K562 (cell line): ENCODE results near the gene KCNJ9. TPM values are rescaled to one million over a fixed set of nuclear protein-coding genes. Genes with fewer than 3 reads are reported as not detected.

Source experiments
- ATAC-seq: fragments of 200-7000 bp; cut with Tn5 transposase; 3 replicates; pipeline ENCODE4 v1.9.1; 2020; ENCODE audit warnings: moderate library complexity
- BruUV-seq: library from RNA; stranded (reverse); fragments of 400-500 nt; replicated peaks from 2 replicates; lab custom pipeline; 2021; lab: Mats Ljungman, UMichigan
- CTCF ChIA-PET: fragments of 300-600 bp; formaldehyde crosslinking; extraction: SDS; loops from one replicate; lab custom pipeline; 2021; ENCODE audit warnings: low intra/inter-chr PET ratio; lab: Yijun Ruan, JAX
- POLR2A ChIA-PET: fragments of 300-600, 350-650 bp; sonication (Branson Sonifier 250); formaldehyde crosslinking; extraction: SDS; loops from one replicate; lab custom pipeline; 2021; ENCODE audit warnings: antibody characterized with exemption, inconsistent platforms; lab: Yijun Ruan, JAX
- DNase-seq, 4 experiments: peaks; one replicate each; pipeline versions ENCODE4 v3.0.0 to v3.0.0-alpha.2; 2011 to 2018; ENCODE audit warnings: low spot score in 3 of 4, mixed read lengths in 3 of 4; ENCODE audit errors: extremely low read depth in 1 of 4
- FAIRE-seq: peaks from 2 replicates; lab custom pipeline; 2011; peaks lifted over from hg19 to GRCh38; lab: Jason Lieb, UNC
- H2AFZ ChIP-seq: 2 replicates; pipeline ENCODE4 v1.6.0; 2011; ENCODE audit warnings: low read depth, low read length, control low read depth, inconsistent platforms
- H3K27ac ChIP-seq: fragments of 200-600 bp; 3 replicates; pipeline ENCODE4 v1.8.0; 2011; ENCODE audit warnings: low read depth, mild to moderate bottlenecking, control low read depth, inconsistent platforms, low read length, moderate library complexity, mixed read lengths; ENCODE audit errors: extremely low read depth
- H3K27me3 ChIP-seq, 2 experiments: fragments of 300-600 bp in 1 of 2; 2 replicates in 1 of 2; 3 replicates in 1 of 2; pipeline versions ENCODE4 v1.6.0 to v1.8.0; 2011; ENCODE audit warnings: inconsistent platforms in 2 of 2, low read length in 2 of 2, mild to moderate bottlenecking in 1 of 2, mixed read lengths in 1 of 2, moderate library complexity in 1 of 2; ENCODE audit not compliant: control insufficient read depth in 2 of 2, insufficient read depth in 2 of 2
- H3K36me3 ChIP-seq: fragments of 300-600 bp; 3 replicates; pipeline ENCODE4 v1.8.0; 2011; ENCODE audit warnings: mild to moderate bottlenecking, low read length, inconsistent platforms; ENCODE audit not compliant: control insufficient read depth, insufficient read depth
- H3K4me1 ChIP-seq, 2 experiments: fragments of 200-600 bp in 1 of 2; replicated peaks in 1 of 2; 2 replicates in 1 of 2; 3 replicates in 1 of 2; pipeline versions ENCODE4 v1.5.1 to v1.8.0; 2011; ENCODE audit warnings: inconsistent platforms in 2 of 2, low read length in 2 of 2, mild to moderate bottlenecking in 1 of 2, mixed read lengths in 1 of 2, moderate library complexity in 1 of 2; ENCODE audit not compliant: control insufficient read depth in 2 of 2, insufficient read depth in 2 of 2
- H3K4me2 ChIP-seq: 2 replicates; pipeline ENCODE4 v1.6.1; 2011; ENCODE audit warnings: low read length, control low read depth, inconsistent platforms, mixed read lengths; ENCODE audit not compliant: insufficient read depth
- H3K4me3 ChIP-seq: fragments of 200-600 bp; sonication (generic), shearing (Covaris generic); 2 replicates; pipeline ENCODE4 v1.5.1; 2016; ENCODE audit warnings: control low read depth, inconsistent platforms
- H3K79me2 ChIP-seq: fragments of 200-600 bp; 3 replicates; pipeline ENCODE4 v1.8.0; 2011; ENCODE audit warnings: low read length, inconsistent platforms; ENCODE audit not compliant: control insufficient read depth, insufficient read depth
- H3K9ac ChIP-seq, 2 experiments: 2 replicates each; pipeline versions ENCODE4 v1.6.0 to v1.6.1; 2011; ENCODE audit warnings: low read depth in 2 of 2, low read length in 2 of 2, control low read depth in 1 of 2, inconsistent platforms in 1 of 2, mild to moderate bottlenecking in 1 of 2, mixed read lengths in 1 of 2; ENCODE audit not compliant: insufficient read depth in 1 of 2
- H3K9me1 ChIP-seq: one replicate; pipeline ENCODE4 v1.6.0; 2011; ENCODE audit warnings: inconsistent platforms, mild to moderate bottlenecking, low read length, moderate library complexity; ENCODE audit not compliant: control insufficient read depth, insufficient read depth
- H3K9me3 ChIP-seq: replicated peaks from 2 replicates; pipeline ENCODE4 v1.5.1; 2011; ENCODE audit warnings: low read depth, low read length, inconsistent platforms; ENCODE audit not compliant: control insufficient read depth, insufficient read depth
- H4K20me1 ChIP-seq: replicated peaks from 2 replicates; pipeline ENCODE4 v1.6.1; 2011; ENCODE audit warnings: low read length, inconsistent platforms, mixed read lengths; ENCODE audit not compliant: control insufficient read depth, insufficient read depth
- FOSL1 ChIP-seq: fragments of 200-800 bp; sonication (Bioruptor generic); conservative IDR thresholded peaks from 2 replicates; pipeline ENCODE4 v1.6.1; 2016; ENCODE audit warnings: missing genetic modification characterization, missing compliant biosample characterization
- ZNF699 ChIP-seq: fragments of 250-450 bp; sonication (Bioruptor Pico); IDR thresholded peaks from 2 replicates; pipeline ENCODE4 v1.8.0; 2021; ENCODE audit warnings: mild to moderate bottlenecking, moderate library complexity; ENCODE audit not compliant: insufficient replicate concordance
- WGBS: fragments of 100-300 bp; shearing (Covaris generic); methylation state at CpG from one replicate; pipeline ENCODE4 v1.1.6; 2016; ENCODE audit warnings: low coverage, mixed read lengths; ENCODE audit not compliant: insufficient coverage; ENCODE audit errors: missing lambda C conversion rate; 5-methylcytosine and 5-hydroxymethylcytosine counted together
- in situ Hi-C: fragments of 300-500 bp; cut with MboI; formaldehyde crosslinking; loops from 4 replicates; pipeline ENCODE4 v1.15.0; 2018; ENCODE audit warnings: inconsistent platforms, mixed read lengths
- intact Hi-C: fragments of 100-400 bp; cut with micrococcal nuclease; formaldehyde crosslinking; loops from 2 replicates; pipeline ENCODE4 v1.14.2; 2022
- polyA plus RNA-seq, 8 experiments: library from polyadenylated mRNA; depleted of rRNA in 4 of 8; stranded (reverse) in 5 of 8; unstranded in 3 of 8; fragments of >200 nt; fragmentation: Nextera tagmentation in 2 of 8; fragmentation: Illumina TruSeq in 1 of 8; extraction: Ambion mirVana in 2 of 8; extraction: Trizol in 1 of 8; gene quantifications; 2 replicates each; pipeline versions ENCODE4 v1.2.1 to v1.2.3, GENCODE V29; 2011 to 2014; ENCODE audit warnings: inconsistent platforms in 1 of 8, missing spikeins in 1 of 8
- total RNA-seq, 7 experiments: library from RNA; depleted of rRNA in 6 of 7; stranded (reverse); fragments of >200 nt in 6 of 7; fragmentation: Illumina TruSeq in 2 of 7; extraction: Trizol in 2 of 7; gene quantifications; 2 replicates each; pipeline versions ENCODE4 v1.2.1 to v1.2.3, GENCODE V29; 2011 to 2021; ENCODE audit warnings: low replicate concordance in 1 of 7
- TF ChIP-seq, protein P1 (sequence below): sonication (generic); formaldehyde crosslinking; IDR thresholded peaks from 2 replicates; pipeline ENCODE4 v1.8.0; 2022; ENCODE audit warnings: missing genetic modification reagents, mild to moderate bottlenecking, moderate library complexity, borderline replicate concordance
- TF ChIP-seq, protein P2 (sequence below): fragments of 450-650 bp; formaldehyde crosslinking; conservative IDR thresholded peaks from 2 replicates; pipeline ENCODE4 v1.4.0; 2022; ENCODE audit warnings: mild to moderate bottlenecking, missing genetic modification characterization

The KCNJ9 gene
- total and polyA plus RNA-seq, 9 of the 15 experiments (the other 6 are each of a cell fraction or from before 2014, with no cell fraction given) = not detected

DNA sequence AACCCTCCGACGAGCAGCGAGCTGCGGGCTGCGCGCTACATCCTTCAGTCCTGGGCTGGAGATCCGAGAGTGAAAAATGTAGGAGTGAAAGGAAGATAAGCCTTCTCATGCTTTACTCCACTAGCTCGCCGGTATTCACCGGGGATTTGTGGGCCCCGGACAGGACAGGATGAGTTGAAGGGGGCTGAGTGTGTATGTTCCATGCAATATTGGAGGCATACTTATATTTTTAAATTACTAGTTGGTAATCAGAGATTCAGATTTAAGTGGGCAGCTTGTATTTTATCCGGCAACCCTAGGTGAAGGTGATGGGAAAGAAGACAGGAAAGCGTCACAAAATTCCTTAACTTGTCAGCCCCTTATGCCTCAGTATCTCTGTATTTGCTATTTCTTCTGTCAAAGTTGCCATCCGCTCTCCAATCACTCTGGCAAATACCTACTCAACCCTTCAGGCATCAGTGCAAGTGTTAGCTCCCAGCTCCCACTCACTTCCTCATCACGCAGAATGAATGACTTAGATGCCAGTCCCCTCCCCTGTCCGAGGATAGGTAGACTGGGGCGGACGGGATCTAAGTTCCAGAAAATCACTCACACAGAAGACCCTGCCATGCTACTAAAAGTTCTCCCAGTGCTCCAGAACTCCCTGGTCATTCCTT lies 49.0 kb upstream of the KCNJ9 start (continued):
- TF ChIP-seq, protein P1, sequence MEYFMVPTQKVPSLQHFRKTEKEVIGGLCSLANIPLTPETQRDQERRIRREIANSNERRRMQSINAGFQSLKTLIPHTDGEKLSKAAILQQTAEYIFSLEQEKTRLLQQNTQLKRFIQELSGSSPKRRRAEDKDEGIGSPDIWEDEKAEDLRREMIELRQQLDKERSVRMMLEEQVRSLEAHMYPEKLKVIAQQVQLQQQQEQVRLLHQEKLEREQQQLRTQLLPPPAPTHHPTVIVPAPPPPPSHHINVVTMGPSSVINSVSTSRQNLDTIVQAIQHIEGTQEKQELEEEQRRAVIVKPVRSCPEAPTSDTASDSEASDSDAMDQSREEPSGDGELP (CRISPR knock-in tag) = 0 out of 2 replicates have a peak, but pooled peaks have one; percentile 1

DNA sequence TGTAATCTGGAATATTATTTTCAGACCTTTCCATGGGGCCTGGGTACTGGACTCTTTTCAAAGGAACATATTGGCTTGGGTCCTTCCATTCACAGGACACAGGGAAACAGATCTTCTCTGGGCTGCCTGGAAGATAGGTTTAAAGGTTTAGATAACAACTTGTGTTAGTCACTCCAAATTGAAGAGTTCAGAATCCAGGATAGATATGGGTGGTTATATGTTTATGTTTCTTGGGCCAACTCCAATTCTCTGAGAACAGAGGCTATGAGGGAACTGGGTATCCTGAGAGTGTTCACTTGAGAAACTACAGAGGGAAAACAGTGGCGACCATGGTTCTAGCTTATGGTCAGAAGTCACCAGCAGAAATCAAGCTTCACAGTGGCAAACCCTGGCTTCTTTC lies 40.9 kb upstream of the KCNJ9 start:
- Histone ChIP-seq H2AFZ (no peak overlapping the region), H3K4me1 (no peaks in the 10 kb centered on the region), H3K4me3 (no peak overlapping the region), H3K9ac (no peak overlapping the region), H3K79me2 (no peaks in the 10 kb centered on the region), H3K27ac (no peak overlapping the region), H4K20me1 (peaks cover 7% of the 10 kb centered on the region; the same call in 1 of the 2 replicates), H3K36me3 (no peaks in the 10 kb centered on the region)
- CTCF ChIA-PET = no interaction called here
- no peak for FAIRE-seq
- no peak for DNase-seq
- TF ChIP-seq FOSL1 (tag) = peak; percentile 37; the same call in 1 of the 2 replicates
- TF ChIP-seq, protein P2, sequence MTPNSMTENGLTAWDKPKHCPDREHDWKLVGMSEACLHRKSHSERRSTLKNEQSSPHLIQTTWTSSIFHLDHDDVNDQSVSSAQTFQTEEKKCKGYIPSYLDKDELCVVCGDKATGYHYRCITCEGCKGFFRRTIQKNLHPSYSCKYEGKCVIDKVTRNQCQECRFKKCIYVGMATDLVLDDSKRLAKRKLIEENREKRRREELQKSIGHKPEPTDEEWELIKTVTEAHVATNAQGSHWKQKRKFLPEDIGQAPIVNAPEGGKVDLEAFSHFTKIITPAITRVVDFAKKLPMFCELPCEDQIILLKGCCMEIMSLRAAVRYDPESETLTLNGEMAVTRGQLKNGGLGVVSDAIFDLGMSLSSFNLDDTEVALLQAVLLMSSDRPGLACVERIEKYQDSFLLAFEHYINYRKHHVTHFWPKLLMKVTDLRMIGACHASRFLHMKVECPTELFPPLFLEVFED (CRISPR knock-in tag) = no peak
- TF ChIP-seq ZNF699 (CRISPR knock-in tag) = no peak
- TF ChIP-seq, all 486 proteins: peak for 1
- POLR2A ChIA-PET = interaction anchor here (1.0 to 4.5 kb wide), 2 partner anchors 9 to 16 kb away, joined by 3 to 22 read pairs; partner anchors contain the start of gene PIGM
- no TSS peak for BruUV-seq
- Histone ChIP-seq H3K9me1 (no peaks in the 10 kb centered on the region), H3K9me3 (no peaks in the 10 kb centered on the region), H3K4me2 (no peak overlapping the region), H3K27me3 (peaks cover 20 to 32% of the 10 kb centered on the region in 2 experiments)
- in situ Hi-C loops = no loop called here
- intact Hi-C loops = no loop called here
- WGBS = 0% methylated on average over 1 of the region's 1 CpG
- ATAC-seq = no peak
